Fibroblast of skin of right biceps (primary cell): Measurements from ENCODE around the gene PUDP.
"Not testable (repeated sequence)": the region's sequence is repeated elsewhere in the genome, so short reads cannot be mapped to it uniquely, and the experiment has no call there.

ENCODE experiments used
- DNase-seq: peaks from one replicate; pipeline ENCODE4 v3.0.0-alpha.2; 2013

Gene PUDP

GRCh38 chrX:7147978-7148854, at the start of gene PUDP:
Gene PUDP, minus strand, starts transcription at chrX:7148153. Its CDS starts 40 bp downstream, at chrX:7148113.
- DNase-seq = peak; percentile 78

GRCh38 chrX:7194606-7195005, 46.7 kb upstream of the PUDP start:
- DNase-seq = no peak

GRCh38 chrX:7192871-7193270, 44.9 kb upstream of the PUDP start:
- no peak for DNase-seq

- no peak for DNase-seq
These were observed 43.7 kb upstream of the PUDP start for GRCh38 chrX:7191681-7192110.

GRCh38 chrX:7190157-7190556, 42.2 kb upstream of the PUDP start:
- no peak for DNase-seq

- no peak for DNase-seq
These were observed 40.7 kb upstream of the PUDP start for GRCh38 chrX:7188672-7189071.

- DNase-seq = no peak
These were observed 36.9 kb upstream of the PUDP start for GRCh38 chrX:7184816-7185215.

GRCh38 chrX:7179446-7179845, 31.5 kb upstream of the PUDP start:
- no peak for DNase-seq

- DNase-seq = not testable (repeated sequence)
These were observed 30.9 kb upstream of the PUDP start for GRCh38 chrX:7178859-7179258.

- no peak for DNase-seq
These were observed 22.9 kb upstream of the PUDP start for GRCh38 chrX:7170898-7171297.

GRCh38 chrX:7169627-7170026, 21.7 kb upstream of the PUDP start:
- no peak for DNase-seq

- DNase-seq = no peak
These were observed 20.4 kb upstream of the PUDP start for GRCh38 chrX:7168371-7168770.

GRCh38 chrX:7164174-7164573, 16.2 kb upstream of the PUDP start:
- no peak for DNase-seq

GRCh38 chrX:7163146-7163677, 15.3 kb upstream of the PUDP start:
- no peak for DNase-seq

GRCh38 chrX:7159149-7159861, 11.4 kb upstream of the PUDP start:
- no peak for DNase-seq

- no peak for DNase-seq
These were observed 10.6 kb upstream of the PUDP start for GRCh38 chrX:7158468-7158990.

- DNase-seq = no peak
These were observed 8.9 kb upstream of the PUDP start for GRCh38 chrX:7156879-7157278.

- DNase-seq = no peak
These were observed 7.2 kb upstream of the PUDP start for GRCh38 chrX:7155163-7155562.

GRCh38 chrX:7154041-7154597, 6.2 kb upstream of the PUDP start:
- no peak for DNase-seq

GRCh38 chrX:7153231-7153630, 5.3 kb upstream of the PUDP start:
- DNase-seq = no peak

GRCh38 chrX:7149411-7149810, 1.5 kb upstream of the PUDP start:
- DNase-seq = no peak

GRCh38 chrX:7147413-7147977, 458 bp downstream of the PUDP start, which contains the start of gene STS:
Gene STS, plus strand, starts transcription at chrX:7147712. Its CDS starts 105,488 bp downstream, at chrX:7253200.
- DNase-seq = no peak
